HPDE6-E6E7 (cell line): ENCODE results near the gene MACROD2.
"Not testable (repeated sequence)": the region's sequence is repeated elsewhere in the genome, so short reads cannot be mapped to it uniquely, and the experiment has no call there.

Source experiments
- DNase-seq: peaks from one replicate; pipeline ENCODE4 v3.0.0; 2011; ENCODE audit warnings: missing footprints; ENCODE audit errors: extremely low spot score

The MACROD2 gene

DNA sequence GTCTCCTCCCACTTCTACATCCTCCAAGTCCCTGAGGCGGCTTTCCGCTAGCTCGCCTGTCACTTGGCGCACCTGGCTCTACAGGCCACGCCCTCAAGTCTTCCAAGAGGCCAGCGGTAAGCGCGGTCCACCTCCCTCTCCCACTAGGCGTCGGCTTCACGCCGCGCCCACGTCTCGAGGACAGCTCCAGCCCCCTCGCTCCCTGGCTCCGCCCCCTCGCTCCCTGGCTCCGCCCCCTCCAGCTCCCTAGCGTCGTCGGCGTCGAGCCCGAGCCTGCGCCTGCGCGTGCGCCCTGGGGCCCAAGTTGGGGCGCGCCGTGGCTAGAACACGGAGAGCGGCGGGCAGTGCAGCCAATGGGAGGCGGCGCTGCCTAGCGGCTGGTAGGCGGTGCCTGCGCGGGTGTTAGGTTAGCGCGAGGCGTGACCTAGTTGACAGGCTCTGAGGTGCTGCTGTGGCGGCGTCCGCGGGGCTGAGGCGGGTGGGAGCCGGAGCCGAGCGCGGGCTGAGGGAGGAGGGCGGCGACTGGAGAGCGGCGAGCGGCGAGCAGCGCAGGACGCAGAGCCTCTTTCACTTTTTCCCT lies at the start of gene MACROD2:
TSS of gene MACROD2 (plus strand) at position 431 of the 580 bp plus-strand sequence.
- DNase-seq = peak; percentile 99

DNA sequence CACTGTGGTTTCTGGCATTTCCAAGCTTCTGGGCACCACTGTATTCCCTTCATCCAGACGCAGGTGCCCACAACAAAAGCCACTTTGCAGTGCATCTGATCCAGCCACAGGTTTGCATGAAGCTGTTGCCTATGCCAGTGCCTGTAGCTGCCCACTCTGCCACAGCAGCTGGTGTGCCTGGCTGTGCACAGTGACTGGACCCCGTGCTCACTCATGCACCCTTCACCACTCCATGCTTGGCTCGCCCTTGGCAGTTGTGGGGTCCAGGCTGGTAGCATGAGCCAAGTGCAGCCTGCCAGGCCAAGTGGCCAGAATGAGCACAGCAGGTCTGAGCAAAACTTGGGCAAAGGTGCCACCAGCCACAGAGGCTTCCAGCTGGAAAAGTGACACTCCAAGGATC lies 47.6 kb upstream of the MACROD2 start:
- no peak for DNase-seq

- no peak for DNase-seq
Observed at GRCh38 chr20:13953227-13953626, 42.1 kb upstream of the MACROD2 start.

GRCh38 chr20:13960119-13960518 lies 35.2 kb upstream of the MACROD2 start:
- DNase-seq = no peak

- no peak for DNase-seq
Observed at GRCh38 chr20:13960525-13960924, 34.8 kb upstream of the MACROD2 start.

DNA sequence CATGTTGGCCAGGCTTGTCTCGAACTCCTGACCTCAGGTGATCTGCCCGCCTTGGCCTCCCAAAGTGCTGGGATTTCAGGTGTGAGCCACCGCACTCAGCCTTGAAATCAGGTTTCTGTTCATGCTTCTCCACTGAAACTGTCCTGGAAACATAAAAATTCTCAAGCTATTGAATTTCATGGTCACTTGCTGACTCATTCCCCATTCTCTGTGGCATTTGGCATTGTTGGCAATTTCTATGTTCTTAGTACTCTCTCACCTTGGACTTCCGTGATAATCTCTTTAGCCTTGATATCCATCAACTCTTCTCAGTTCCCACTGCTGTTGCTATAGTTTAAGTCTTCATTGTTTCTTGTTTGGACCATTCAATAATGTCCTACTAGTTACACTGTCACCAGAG lies 11.1 kb upstream of the MACROD2 start:
- DNase-seq = no peak

DNA sequence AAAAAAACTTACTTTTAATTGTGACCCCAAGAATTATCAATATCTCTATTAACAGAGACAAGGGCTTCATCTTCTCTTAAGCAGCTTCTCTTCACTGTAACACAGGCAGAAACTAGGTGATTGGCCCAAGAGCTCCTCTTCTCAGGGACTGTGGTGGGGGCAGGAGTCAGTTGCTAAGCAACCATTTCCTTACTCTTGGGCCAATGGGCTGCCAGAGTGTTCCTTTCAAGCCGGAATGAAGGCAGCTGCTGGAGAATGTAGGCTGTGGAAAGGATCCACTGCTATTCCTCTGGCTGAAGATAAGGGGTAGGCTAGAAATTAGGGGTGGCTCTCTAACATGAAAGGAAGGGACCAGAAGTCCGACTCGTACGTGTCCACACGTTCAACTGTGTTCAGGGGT lies 4.9 kb upstream of the MACROD2 start, which contains the start of gene SEL1L2:
TSS of gene SEL1L2 (minus strand) at position 150 of the 400 bp plus-strand sequence. CDS start at position 70, 80 bp downstream.
- DNase-seq = no peak

DNA sequence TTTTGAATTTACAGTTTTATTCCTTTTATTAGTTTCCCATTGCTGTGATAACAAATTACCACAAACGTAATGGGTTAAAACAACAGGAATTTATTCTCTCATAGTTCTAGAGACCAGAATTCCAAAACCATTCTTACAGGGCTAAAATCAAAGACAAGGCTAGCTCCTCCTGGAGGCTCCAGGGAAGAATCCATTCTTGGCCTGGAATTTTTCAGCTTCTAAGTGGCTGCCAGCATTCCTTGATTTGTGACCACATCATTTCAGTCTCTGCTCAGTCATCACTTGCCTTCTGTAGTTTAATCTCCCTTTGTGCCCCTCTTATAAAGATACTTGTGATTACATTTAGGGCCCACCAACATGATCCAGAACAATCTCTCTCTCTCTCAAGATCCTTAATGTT lies 4.0 kb upstream of the MACROD2 start:
- DNase-seq = no peak

DNA sequence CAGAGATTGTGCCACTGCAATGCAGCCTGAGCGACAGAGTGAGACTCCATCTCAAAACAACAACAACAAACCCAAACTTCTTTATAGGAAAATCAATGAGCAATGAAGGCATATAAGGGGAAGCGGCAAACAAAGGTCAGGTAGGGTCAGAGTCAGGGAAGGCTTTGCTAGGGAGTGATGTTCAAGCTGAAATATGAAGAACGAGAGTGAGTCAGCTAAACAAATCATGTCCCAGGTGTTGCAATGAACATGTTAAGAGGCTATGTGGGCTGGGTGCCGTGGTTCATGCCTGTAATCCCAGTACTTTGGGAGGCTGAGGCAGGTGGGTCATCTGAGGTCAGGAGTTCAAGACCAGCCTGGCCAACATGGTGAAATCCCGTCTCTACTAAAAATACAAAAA lies 3.4 kb upstream of the MACROD2 start:
- not testable (repeated sequence) for DNase-seq

DNA sequence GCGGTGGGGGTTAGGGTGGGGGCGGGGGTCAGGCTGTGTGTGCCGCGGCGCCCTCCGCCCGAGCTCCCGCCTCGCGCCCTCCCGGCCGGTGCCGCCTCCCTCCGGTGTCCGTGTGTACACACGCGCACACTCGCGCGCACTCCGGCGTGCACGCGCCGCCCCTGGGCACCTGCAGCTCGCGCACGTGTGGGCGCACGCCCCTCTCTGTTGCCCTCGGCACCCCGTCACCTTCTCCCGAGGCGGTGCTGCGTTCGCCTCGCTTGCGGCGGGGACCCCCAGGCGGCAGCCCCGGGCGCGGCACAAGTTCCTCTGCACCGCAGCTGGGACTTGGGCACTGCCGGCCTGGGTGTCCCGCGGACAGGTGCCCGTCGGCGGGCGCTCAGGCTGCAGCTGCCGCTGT lies 525 bp downstream of the MACROD2 start:
- DNase-seq = peak; percentile 45

- no peak for DNase-seq
Observed at GRCh38 chr20:13996265-13996664, 949 bp downstream of the MACROD2 start.

GRCh38 chr20:14000917-14001316 lies 5.6 kb downstream of the MACROD2 start:
- no peak for DNase-seq

DNA sequence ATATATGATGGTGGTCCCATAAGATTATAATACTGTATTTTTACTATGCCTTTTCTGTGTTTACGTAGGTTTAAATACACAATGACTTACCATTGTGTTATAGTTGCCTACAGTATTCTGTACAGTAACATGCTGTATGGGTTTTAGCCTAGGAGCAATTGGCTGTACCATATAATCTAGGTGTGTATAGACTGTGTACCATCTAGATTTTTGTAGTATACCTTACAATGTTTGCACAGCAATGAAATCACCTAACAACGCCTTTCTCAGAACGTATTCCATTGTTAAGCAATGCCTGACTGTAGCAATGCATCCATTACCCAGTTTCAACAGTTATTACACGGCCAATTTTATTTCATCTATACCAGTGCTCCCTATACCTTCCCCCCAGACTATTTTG lies 10.7 kb downstream of the MACROD2 start:
- DNase-seq = no peak

DNA sequence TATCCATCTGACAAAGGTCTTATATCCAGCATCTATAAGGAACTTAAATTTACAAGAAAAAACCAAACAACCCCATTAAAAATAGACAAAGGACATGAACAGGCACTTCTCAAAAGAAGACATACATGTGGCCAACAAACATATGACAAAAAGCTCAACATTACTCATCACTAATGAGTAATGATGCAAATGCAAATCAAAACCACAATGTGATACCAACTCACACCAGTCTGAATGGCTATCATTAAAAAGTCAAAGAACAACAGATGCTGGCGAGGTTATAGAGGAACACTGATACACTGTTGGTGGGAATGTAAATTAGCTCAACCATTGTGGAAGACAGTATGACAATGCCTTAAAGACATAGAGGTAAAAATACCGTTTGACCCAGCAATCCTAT lies 13.9 kb downstream of the MACROD2 start:
- DNase-seq = no peak

- no peak for DNase-seq
Observed at GRCh38 chr20:14012671-14013070, 17.4 kb downstream of the MACROD2 start.

GRCh38 chr20:14030991-14031390 lies 35.7 kb downstream of the MACROD2 start:
- DNase-seq = no peak

- no peak for DNase-seq
Observed at GRCh38 chr20:14033310-14033709, 38.0 kb downstream of the MACROD2 start.

- no peak for DNase-seq
Observed at GRCh38 chr20:14036567-14036966, 41.3 kb downstream of the MACROD2 start.

GRCh38 chr20:14044712-14045276 lies 49.5 kb downstream of the MACROD2 start:
- not testable (repeated sequence) for DNase-seq

DNA sequence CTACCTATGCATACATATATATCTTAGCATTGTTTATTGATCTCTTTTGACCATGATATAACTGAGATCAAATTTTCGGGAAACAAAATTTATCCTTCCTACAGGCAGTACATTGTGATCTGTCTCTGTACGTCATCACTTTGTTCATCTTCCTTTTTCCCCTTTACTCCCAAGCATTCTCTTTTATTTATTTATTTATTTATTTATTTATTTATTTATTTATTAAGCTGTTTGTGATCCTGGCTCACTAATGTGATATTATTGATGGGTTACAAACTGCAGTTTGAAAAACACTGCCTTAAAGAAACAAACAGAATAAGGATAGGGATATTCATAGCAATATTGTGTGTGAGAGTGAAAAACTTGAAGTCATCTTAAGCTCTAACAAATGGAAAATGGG lies 51.2 kb downstream of the MACROD2 start:
- DNase-seq = no peak

DNA sequence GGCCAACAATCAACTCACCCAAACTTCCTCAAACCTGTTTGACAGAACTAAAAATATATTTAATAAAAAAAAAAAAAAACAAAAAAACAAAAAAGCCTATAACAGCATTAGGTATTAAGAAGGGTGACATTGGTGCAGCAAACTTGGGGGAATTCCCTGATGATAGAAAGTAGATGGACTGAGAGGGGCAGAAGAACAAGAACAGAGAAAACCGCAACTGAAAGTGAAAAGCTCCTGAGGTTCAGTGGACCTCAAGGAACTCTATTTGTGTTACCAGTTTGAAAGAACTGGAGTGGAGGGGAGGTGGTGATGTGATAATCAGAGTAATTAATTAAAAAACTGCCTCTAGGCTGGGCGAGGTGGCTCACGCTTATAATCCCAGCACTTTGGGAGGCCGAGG lies 53.8 kb downstream of the MACROD2 start:
- no peak for DNase-seq

- DNase-seq = no peak
Observed at GRCh38 chr20:14051454-14051853, 56.1 kb downstream of the MACROD2 start.

GRCh38 chr20:14055127-14055742 lies 59.9 kb downstream of the MACROD2 start:
- peak; percentile 20 for DNase-seq
